ENCODE measurements around the gene SLX9.
"Not testable (repeated sequence)": the region's sequence is repeated elsewhere in the genome, so short reads cannot be mapped to it uniquely, and the experiment has no call there.

Gene SLX9

GRCh38 chr21:44917446-44918106 lies 22.3 kb upstream of the SLX9 start:
- DNase-seq = no peak

- DNase-seq = no peak
Measured at GRCh38 chr21:44918107-44918470, 21.7 kb upstream of the SLX9 start.

- no peak for DNase-seq
Measured at GRCh38 chr21:44918581-44919033, 21.2 kb upstream of the SLX9 start.

GRCh38 chr21:44919111-44919912 lies 20.5 kb upstream of the SLX9 start:
- DNase-seq = no peak

GRCh38 chr21:44919913-44920693 lies 19.7 kb upstream of the SLX9 start:
- DNase-seq = no peak

GRCh38 chr21:44920694-44921604 lies 18.9 kb upstream of the SLX9 start, which contains the start of gene ITGB2:
Gene ITGB2 (minus strand): TSS chr21:44920899. CDS start chr21:44910782, 10,117 bp downstream.
- DNase-seq = no peak

GRCh38 chr21:44921928-44922327 lies 17.9 kb upstream of the SLX9 start:
- no peak for DNase-seq

- no peak for DNase-seq
Measured at GRCh38 chr21:44923480-44924084, 16.2 kb upstream of the SLX9 start.

GRCh38 chr21:44924606-44925377 lies 15.0 kb upstream of the SLX9 start:
- DNase-seq = no peak

- no peak for DNase-seq
Measured at GRCh38 chr21:44925378-44925755, 14.5 kb upstream of the SLX9 start.

GRCh38 chr21:44926331-44927101 lies 13.3 kb upstream of the SLX9 start:
- DNase-seq = no peak

GRCh38 chr21:44927259-44927586 lies 12.6 kb upstream of the SLX9 start:
- DNase-seq = no peak

- no peak for DNase-seq
Measured at GRCh38 chr21:44927587-44928461, 12.0 kb upstream of the SLX9 start.

GRCh38 chr21:44928500-44929241 lies 11.2 kb upstream of the SLX9 start:
- DNase-seq = not testable (repeated sequence)

- no peak for DNase-seq
Measured at GRCh38 chr21:44929242-44929798, 10.5 kb upstream of the SLX9 start.

- DNase-seq = no peak
Measured at GRCh38 chr21:44929799-44930542, 9.9 kb upstream of the SLX9 start.

- no peak for DNase-seq
Measured at GRCh38 chr21:44930543-44930981, 9.3 kb upstream of the SLX9 start.

- DNase-seq = no peak
Measured at GRCh38 chr21:44931137-44931500, 8.7 kb upstream of the SLX9 start.
